H1 (cell line): Measurements from ENCODE around the gene PHC3. TPM values are rescaled to one million over a fixed set of nuclear protein-coding genes. Genes with fewer than 3 reads are reported as not detected.

Experiments
- CTCF ChIA-PET: fragments of 300-600 bp; sonication (Branson Sonifier 250); formaldehyde crosslinking; loops from one replicate; lab custom pipeline; 2021; ENCODE audit not compliant: partially characterized antibody; lab: Charles Lee
- POLR2A ChIA-PET: fragments of 300-600 bp; sonication (Branson Sonifier 250); formaldehyde crosslinking; loops from one replicate; lab custom pipeline; 2021; ENCODE audit warnings: inconsistent platforms; ENCODE audit not compliant: partially characterized antibody; lab: Charles Lee
- DNase-seq, 2 experiments: peaks; one replicate each; pipeline versions ENCODE4 v3.0.0 to v3.0.0-alpha.2; 2010 to 2022; ENCODE audit warnings: low spot score in 2 of 2, low read depth in 1 of 2, mixed read lengths in 1 of 2
- FAIRE-seq: peaks from 2 replicates; lab custom pipeline; 2011; peaks lifted over from hg19 to GRCh38; lab: Jason Lieb, UNC
- H2AFZ ChIP-seq: 2 replicates; pipeline ENCODE4 v1.8.1; 2012; ENCODE audit warnings: low read length, inconsistent platforms
- H2AK5ac ChIP-seq: 2 replicates; pipeline ENCODE4 v1.6.1; 2013; ENCODE audit warnings: low read depth, low read length
- H2BK120ac ChIP-seq: replicated peaks from 2 replicates; pipeline ENCODE3; 2013; ENCODE audit warnings: low read depth, low read length, inconsistent platforms
- H2BK12ac ChIP-seq: 2 replicates; pipeline ENCODE4 v1.6.1; 2013; ENCODE audit warnings: low read depth, low read length
- H2BK15ac ChIP-seq: 2 replicates; pipeline ENCODE4 v1.6.1; 2013; ENCODE audit warnings: low read length
- H2BK20ac ChIP-seq: 2 replicates; pipeline ENCODE4 v1.6.1; 2013; ENCODE audit warnings: low read length
- H2BK5ac ChIP-seq: 2 replicates; pipeline ENCODE4 v1.6.1; 2013; ENCODE audit warnings: low read depth, low read length
- H3K14ac ChIP-seq: 2 replicates; pipeline ENCODE4 v1.6.1; 2013; ENCODE audit warnings: inconsistent platforms; ENCODE audit not compliant: insufficient read length
- H3K18ac ChIP-seq: 2 replicates; pipeline ENCODE4 v1.6.1; 2013; ENCODE audit warnings: low read length; ENCODE audit errors: extremely low read depth
- H3K23ac ChIP-seq: 2 replicates; pipeline ENCODE4 v1.6.1; 2013; ENCODE audit warnings: inconsistent platforms; ENCODE audit not compliant: insufficient read length
- H3K23me2 ChIP-seq: 2 replicates; pipeline ENCODE4 v1.6.1; 2013; ENCODE audit warnings: low read depth, low read length
- H3K27ac ChIP-seq: 2 replicates; pipeline ENCODE4 v1.6.1; 2011; ENCODE audit warnings: low read depth, low read length, inconsistent platforms
- H3K27me3 ChIP-seq, 4 experiments: replicated peaks in 1 of 4; 1 replicate in 1 of 4; 2 replicates in 3 of 4; pipeline versions ENCODE4 v1.6.1 to v1.8.1; 2011 to 2013; ENCODE audit warnings: low read length in 3 of 4, mild to moderate bottlenecking in 3 of 4, inconsistent platforms in 2 of 4, mixed read lengths in 2 of 4, moderate library complexity in 1 of 4; ENCODE audit not compliant: control insufficient read depth in 3 of 4, insufficient read depth in 3 of 4; ENCODE audit errors: extremely low read depth in 1 of 4
- H3K36me3 ChIP-seq, 4 experiments: 2 replicates each; pipeline versions ENCODE4 v1.6.1 to v1.8.1; 2011 to 2013; ENCODE audit warnings: mild to moderate bottlenecking in 4 of 4, low read length in 3 of 4, moderate library complexity in 2 of 4, control low read depth in 1 of 4, inconsistent platforms in 1 of 4; ENCODE audit not compliant: insufficient read depth in 4 of 4, control insufficient read depth in 2 of 4
- H3K4ac ChIP-seq: replicated peaks from 2 replicates; pipeline ENCODE3; 2013; ENCODE audit warnings: low read length, low read depth, mixed read lengths, inconsistent platforms; ENCODE audit not compliant: insufficient read length
- H3K4me1 ChIP-seq, 4 experiments: replicated peaks in 1 of 4; 1 replicate in 1 of 4; 2 replicates in 3 of 4; pipeline versions ENCODE4 v1.6.1 to v1.8.1; 2011 to 2013; ENCODE audit warnings: low read length in 3 of 4, inconsistent platforms in 2 of 4, mixed read lengths in 1 of 4; ENCODE audit not compliant: insufficient read depth in 4 of 4, control insufficient read depth in 3 of 4
- H3K4me2 ChIP-seq, 2 experiments: 2 replicates each; pipeline versions ENCODE4 v1.6.1 to v1.8.1; 2011 to 2013; ENCODE audit warnings: low read depth in 2 of 2, low read length in 2 of 2, control low read depth in 1 of 2, inconsistent platforms in 1 of 2, mild to moderate bottlenecking in 1 of 2; ENCODE audit not compliant: insufficient read depth in 1 of 2
- H3K4me3 ChIP-seq, 4 experiments: fragments of 200-600, 300-600 bp in 1 of 4; sonication (generic), shearing (Covaris generic), sonication (Bioruptor Twin) in 1 of 4; 2 replicates each; pipeline versions ENCODE4 v1.5.1 to v1.8.1; 2011 to 2016; ENCODE audit warnings: low read length in 4 of 4, low read depth in 3 of 4, control low read depth in 2 of 4, inconsistent platforms in 2 of 4, mild to moderate bottlenecking in 2 of 4, mixed read lengths in 1 of 4, moderate library complexity in 1 of 4; ENCODE audit not compliant: insufficient read depth in 2 of 4; ENCODE audit errors: extremely low read depth in 1 of 4
- H3K56ac ChIP-seq: replicated peaks from 2 replicates; pipeline ENCODE3; 2013; ENCODE audit warnings: low read depth, mild to moderate bottlenecking, mixed read lengths, low read length, inconsistent platforms; ENCODE audit not compliant: insufficient read length
- H3K79me1 ChIP-seq: 2 replicates; pipeline ENCODE4 v1.6.1; 2013; ENCODE audit warnings: low read depth, low read length, control low read depth
- H3K79me2 ChIP-seq, 2 experiments: 2 replicates each; pipeline versions ENCODE4 v1.6.1 to v1.8.1; 2012 to 2013; ENCODE audit warnings: low read length in 2 of 2, mild to moderate bottlenecking in 2 of 2, inconsistent platforms in 1 of 2; ENCODE audit not compliant: insufficient read depth in 2 of 2, control insufficient read depth in 1 of 2
- H3K9ac ChIP-seq, 4 experiments: replicated peaks in 1 of 4; 1 replicate in 1 of 4; 2 replicates in 3 of 4; pipeline versions ENCODE4 v1.6.1 to v1.8.1; 2011 to 2013; ENCODE audit warnings: low read depth in 3 of 4, low read length in 3 of 4, control low read depth in 2 of 4, mild to moderate bottlenecking in 2 of 4, moderate library complexity in 2 of 4, inconsistent platforms in 1 of 4; ENCODE audit errors: extremely low read depth in 1 of 4
- H3K9me3 ChIP-seq, 2 experiments: 2 replicates each; pipeline versions ENCODE4 v1.6.1 to v1.8.1; 2012 to 2013; ENCODE audit warnings: mild to moderate bottlenecking in 2 of 2, moderate library complexity in 2 of 2, control low read depth in 1 of 2, inconsistent platforms in 1 of 2, low read depth in 1 of 2, low read length in 1 of 2, mixed read lengths in 1 of 2; ENCODE audit not compliant: insufficient read depth in 2 of 2
- H4K20me1 ChIP-seq, 2 experiments: replicated peaks in 1 of 2; 2 replicates each; pipeline versions ENCODE3 to v1.8.1; 2011 to 2013; ENCODE audit warnings: inconsistent platforms in 2 of 2, low read length in 2 of 2, mild to moderate bottlenecking in 1 of 2; ENCODE audit not compliant: insufficient read depth in 2 of 2, control insufficient read depth in 1 of 2
- H4K5ac ChIP-seq: 2 replicates; pipeline ENCODE4 v1.6.1; 2013; ENCODE audit warnings: low read length, low read depth, mixed read lengths, inconsistent platforms; ENCODE audit not compliant: insufficient read length
- H4K8ac ChIP-seq: 2 replicates; pipeline ENCODE4 v1.8.0; 2013; ENCODE audit warnings: mild to moderate bottlenecking, moderate library complexity, low read length, inconsistent platforms; ENCODE audit not compliant: insufficient read depth; ENCODE audit errors: extremely low read depth
- H4K91ac ChIP-seq: replicated peaks from 2 replicates; pipeline ENCODE3; 2013; ENCODE audit warnings: low read length, mixed read lengths, inconsistent platforms; ENCODE audit not compliant: insufficient read length
- BACH1 ChIP-seq: IDR thresholded peaks from 2 replicates; pipeline ENCODE4 v1.6.1; 2012; ENCODE audit warnings: low read length, improper control_type of control experiment
- BCL11A ChIP-seq, 2 experiments: IDR thresholded peaks; one replicate each; pipeline ENCODE4 v1.6.1; 2011; ENCODE audit warnings: low read depth in 2 of 2, low read length in 2 of 2, mild to moderate bottlenecking in 2 of 2
- CHD1 ChIP-seq: IDR thresholded peaks from 2 replicates; pipeline ENCODE4 v1.6.1; 2012; ENCODE audit warnings: low read depth, low read length, improper control_type of control experiment
- EP300 ChIP-seq, 2 experiments: IDR thresholded peaks; 1 replicate in 1 of 2; 2 replicates in 1 of 2; pipeline ENCODE4 v1.6.1; 2011 to 2012; ENCODE audit warnings: low read depth in 2 of 2, low read length in 2 of 2, mild to moderate bottlenecking in 2 of 2, borderline replicate concordance in 1 of 2, inconsistent platforms in 1 of 2, moderate library complexity in 1 of 2
- EZH2 ChIP-seq: fragments of 200-600 bp; sonication (generic); IDR thresholded peaks from 2 replicates; pipeline ENCODE4 v1.7.1; 2012; ENCODE audit warnings: low read depth, mild to moderate bottlenecking, moderate library complexity, low read length, inconsistent platforms; ENCODE audit not compliant: severe bottlenecking
- JUND ChIP-seq: IDR thresholded peaks from 2 replicates; pipeline ENCODE4 v1.6.1; 2011; ENCODE audit warnings: mild to moderate bottlenecking, improper control_type of control experiment, low read length
- KDM5A ChIP-seq: fragments of 200-600 bp; IDR thresholded peaks from 2 replicates; pipeline ENCODE4 v1.7.1; 2012; ENCODE audit warnings: mild to moderate bottlenecking, low read length, inconsistent platforms, mixed read lengths
- MAFK ChIP-seq: IDR thresholded peaks from 2 replicates; pipeline ENCODE4 v1.6.1; 2012; ENCODE audit warnings: low read depth, mild to moderate bottlenecking, improper control_type of control experiment, low read length
- NANOG ChIP-seq: IDR thresholded peaks from 2 replicates; pipeline ENCODE4 v1.6.1; 2011; ENCODE audit warnings: low read length, low read depth, mild to moderate bottlenecking, inconsistent platforms; ENCODE audit not compliant: insufficient read depth, poor library complexity, severe bottlenecking
- SUZ12 ChIP-seq: fragments of 200-600 bp; sonication (generic); IDR thresholded peaks from 2 replicates; pipeline ENCODE4 v1.6.1; 2012; ENCODE audit warnings: mild to moderate bottlenecking, inconsistent platforms, low read length, moderate library complexity, mixed read lengths
- TAF7 ChIP-seq: optimal IDR thresholded peaks from 2 replicates; pipeline ENCODE3; 2011; ENCODE audit warnings: low read depth, mild to moderate bottlenecking, inconsistent platforms, low read length, moderate library complexity, borderline replicate concordance
- YY1 ChIP-seq: IDR thresholded peaks from 2 replicates; pipeline ENCODE4 v1.6.1; 2011; ENCODE audit warnings: low read depth, mild to moderate bottlenecking, low read length
- polyA plus RNA-seq, 7 experiments: library from polyadenylated mRNA; depleted of rRNA in 3 of 7; stranded (reverse) in 5 of 7; unstranded in 2 of 7; fragments of >200 nt in 5 of 7; fragments of 200-250 nt in 2 of 7; gene quantifications; 1 replicate in 5 of 7; 2 replicates in 1 of 7; 4 replicates in 1 of 7; pipeline versions ENCODE4 v1.2.1 to v1.2.3, GENCODE V29; 2011 to 2013; ENCODE audit warnings: missing spikeins in 2 of 7, mixed read lengths in 2 of 7
- total RNA-seq: library from RNA; stranded (reverse); fragmentation: NEBNext Ultra II Directional; extraction: Animal tissue kit (Norgen Biotek cat#: 25700); gene quantifications from 2 replicates; pipeline ENCODE4 v1.2.1, GENCODE V29; 2021
- TF ChIP-seq, protein P1 (sequence below), 3 experiments: IDR thresholded peaks; 1 replicate in 2 of 3; 2 replicates in 1 of 3; pipeline versions ENCODE4 v1.5.1 to v1.6.1; 2011; ENCODE audit warnings: low read length in 3 of 3, mild to moderate bottlenecking in 3 of 3, inconsistent platforms in 2 of 3, low read depth in 1 of 3, moderate library complexity in 1 of 3; ENCODE audit not compliant: insufficient read depth in 1 of 3; ENCODE audit errors: control extremely low read depth in 1 of 3

PHC3 gene
- total and polyA plus RNA-seq, 2 of the 8 experiments (the other 6 are each of a cell fraction or from before 2014, with no cell fraction given): 26.4 to 29.2 TPM

DNA sequence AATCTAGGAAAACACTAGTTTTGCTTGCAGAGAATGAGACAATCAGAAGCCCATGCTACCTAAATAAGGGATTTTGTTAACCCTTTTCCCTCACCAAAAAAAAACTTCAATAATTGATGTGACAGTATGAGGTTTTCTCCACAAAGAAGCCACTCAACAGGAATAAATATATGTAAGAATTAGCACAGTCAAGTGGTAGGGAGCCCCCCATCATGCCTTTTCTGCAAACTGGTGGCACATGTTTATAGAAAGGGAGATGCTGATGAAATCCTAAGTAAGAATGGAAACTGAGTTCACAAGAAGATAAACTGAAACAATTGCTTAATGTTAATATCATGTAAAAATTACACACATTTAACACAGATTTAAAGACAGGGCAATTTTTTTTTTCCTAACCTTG is 51.0 kb downstream of the PHC3 start:
- H3K36me3 ChIP-seq: peaks cover 5 to 18% (median 9%) of the 10 kb centered on the region in 4 experiments
- no peak overlapping the region for H3K9ac ChIP-seq
- no peaks in the 10 kb centered on the region for H3K9me3 ChIP-seq
- no peak overlapping the region for H3K27ac ChIP-seq
- H4K91ac ChIP-seq: no peak overlapping the region
- H2BK120ac ChIP-seq: no peak overlapping the region
- H3K23ac ChIP-seq: no peak overlapping the region
- H4K5ac ChIP-seq: no peak overlapping the region
- DNase-seq (no peak), FAIRE-seq (no peak)
- no peak overlapping the region for H2BK20ac ChIP-seq
- H2AK5ac ChIP-seq: no peak overlapping the region
- H3K27me3 ChIP-seq: no peaks in the 10 kb centered on the region
- H3K23me2 ChIP-seq: no peaks in the 10 kb centered on the region
- H4K20me1 ChIP-seq: no peaks in the 10 kb centered on the region
- H3K79me1 ChIP-seq: no peaks in the 10 kb centered on the region
- H2BK15ac ChIP-seq: no peak overlapping the region
- no peak overlapping the region for H3K18ac ChIP-seq
- no peak overlapping the region for H3K56ac ChIP-seq
- no peak overlapping the region for H2AFZ ChIP-seq
- no peak overlapping the region for H3K4me2 ChIP-seq
- H2BK5ac ChIP-seq: no peak overlapping the region
- H3K4ac ChIP-seq: no peak overlapping the region
- H3K4me1 ChIP-seq: no peaks in the 10 kb centered on the region
- CTCF ChIA-PET: interaction anchor here (3.9 kb wide), 1 partner anchor 13 kb away, joined by 17 read pairs; no protein-coding TSS in a partner anchor
- no peaks in the 10 kb centered on the region for H3K79me2 ChIP-seq
- H3K4me3 ChIP-seq: no peak overlapping the region
- POLR2A ChIA-PET: no interaction called here
- no peak overlapping the region for H2BK12ac ChIP-seq
- H4K8ac ChIP-seq: no peak overlapping the region
- no peak overlapping the region for H3K14ac ChIP-seq
- no peak for TF ChIP-seq CHD1
- TF ChIP-seq YY1: no peak
- no peak for TF ChIP-seq SUZ12
- no peak for TF ChIP-seq EZH2
- TF ChIP-seq, protein P1, sequence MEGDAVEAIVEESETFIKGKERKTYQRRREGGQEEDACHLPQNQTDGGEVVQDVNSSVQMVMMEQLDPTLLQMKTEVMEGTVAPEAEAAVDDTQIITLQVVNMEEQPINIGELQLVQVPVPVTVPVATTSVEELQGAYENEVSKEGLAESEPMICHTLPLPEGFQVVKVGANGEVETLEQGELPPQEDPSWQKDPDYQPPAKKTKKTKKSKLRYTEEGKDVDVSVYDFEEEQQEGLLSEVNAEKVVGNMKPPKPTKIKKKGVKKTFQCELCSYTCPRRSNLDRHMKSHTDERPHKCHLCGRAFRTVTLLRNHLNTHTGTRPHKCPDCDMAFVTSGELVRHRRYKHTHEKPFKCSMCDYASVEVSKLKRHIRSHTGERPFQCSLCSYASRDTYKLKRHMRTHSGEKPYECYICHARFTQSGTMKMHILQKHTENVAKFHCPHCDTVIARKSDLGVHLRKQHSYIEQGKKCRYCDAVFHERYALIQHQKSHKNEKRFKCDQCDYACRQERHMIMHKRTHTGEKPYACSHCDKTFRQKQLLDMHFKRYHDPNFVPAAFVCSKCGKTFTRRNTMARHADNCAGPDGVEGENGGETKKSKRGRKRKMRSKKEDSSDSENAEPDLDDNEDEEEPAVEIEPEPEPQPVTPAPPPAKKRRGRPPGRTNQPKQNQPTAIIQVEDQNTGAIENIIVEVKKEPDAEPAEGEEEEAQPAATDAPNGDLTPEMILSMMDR (IDR thresholded peaks at IDR 0.05; ENCODE audit: control extremely low read depth in 1 of 3, insufficient read depth in 1 of 3, low read depth in 1 of 3, low read length in 3 of 3): no peak
- TF ChIP-seq JUND: no peak
- no peak for TF ChIP-seq NANOG
- TF ChIP-seq BCL11A (IDR thresholded peaks at IDR 0.05; ENCODE audit: low read depth in 2 of 2, low read length in 2 of 2): no peak
- TF ChIP-seq TAF7: no peak
- no peak for TF ChIP-seq KDM5A
- TF ChIP-seq BACH1: no peak
- no peak for TF ChIP-seq EP300 (IDR thresholded peaks at IDR 0.05; ENCODE audit: borderline replicate concordance in 1 of 2, low read depth in 2 of 2, low read length in 2 of 2)
- no peak for TF ChIP-seq MAFK
